ENCODE results near the gene STK16. TPM values are rescaled to one million over a fixed set of nuclear protein-coding genes. Genes with fewer than 3 reads are reported as not detected.
"Not testable (repeated sequence)": the region's sequence is repeated elsewhere in the genome, so short reads cannot be mapped to it uniquely, and the experiment has no call there.

STK16 gene
- total and polyA plus RNA-seq, 4 donors = 19.7 to 37.2 (median 24.7) TPM

- H3K4me3 ChIP-seq (ENCODE audit: low read length in 2 of 2) = no peak overlapping the region
- H3K27ac ChIP-seq (ENCODE audit: low read depth in 1 of 2, low read length in 2 of 2) = no peak overlapping the region
- H3K9me3 ChIP-seq (ENCODE audit: control insufficient read depth, low read length) = no peaks in the 10 kb centered on the region
- H3K36me3 ChIP-seq (ENCODE audit: control insufficient read depth in 1 of 2, insufficient read depth in 2 of 2, low read length in 1 of 2) = peaks cover 0 to 8% of the 10 kb centered on the region in 2 donors
- intact Hi-C loops (cut with DNase I) = no loop called here
- H3K27me3 ChIP-seq (ENCODE audit: control insufficient read depth in 1 of 2, insufficient read depth in 2 of 2, low read length in 1 of 2) = no peaks in the 10 kb centered on the region
- no peak for DNase-seq
- H3K4me1 ChIP-seq (ENCODE audit: control insufficient read depth in 1 of 2, insufficient read depth in 2 of 2, low read length in 2 of 2) = peaks cover 0 to 2% of the 10 kb centered on the region in 2 donors
- no peak for ATAC-seq (ENCODE audit: low FRiP score)
- WGBS, 2 donors = 88 to 89% methylated on average over 17 of the region's 17 CpGs
Measured at GRCh38 chr2:219282943-219283581, 37.8 kb downstream of the STK16 start.

- no peaks in the 10 kb centered on the region for H3K9me3 ChIP-seq (ENCODE audit: control insufficient read depth, low read length)
- no peak overlapping the region for H3K27ac ChIP-seq (ENCODE audit: low read depth in 1 of 2, low read length in 2 of 2)
- no peaks in the 10 kb centered on the region for H3K4me1 ChIP-seq (ENCODE audit: control insufficient read depth in 1 of 2, insufficient read depth in 2 of 2, low read length in 2 of 2)
- peaks cover 0 to 8% of the 10 kb centered on the region in 2 donors for H3K36me3 ChIP-seq (ENCODE audit: control insufficient read depth in 1 of 2, insufficient read depth in 2 of 2, low read length in 1 of 2)
- DNase-seq = peak in 1 of 2 donors; percentile 57
- intact Hi-C loops (cut with DNase I) = no loop called here
- no peak overlapping the region for H3K4me3 ChIP-seq (ENCODE audit: low read length in 2 of 2)
- H3K27me3 ChIP-seq (ENCODE audit: control insufficient read depth in 1 of 2, insufficient read depth in 2 of 2, low read length in 1 of 2) = no peaks in the 10 kb centered on the region
- WGBS, 2 donors = 84 to 87% methylated on average over 16 of the region's 16 CpGs
- no peak for ATAC-seq (ENCODE audit: low FRiP score)
Measured at GRCh38 chr2:219284501-219285372, 39.5 kb downstream of the STK16 start.

GRCh38 chr2:219285373-219285735 lies 40.1 kb downstream of the STK16 start:
- DNase-seq (no peak), ATAC-seq (ENCODE audit: low FRiP score) (no peak)
- intact Hi-C loops (cut with DNase I) = no loop called here
- H3K4me1 ChIP-seq (ENCODE audit: control insufficient read depth in 1 of 2, insufficient read depth in 2 of 2, low read length in 2 of 2) = no peaks in the 10 kb centered on the region
- no peaks in the 10 kb centered on the region for H3K27me3 ChIP-seq (ENCODE audit: control insufficient read depth in 1 of 2, insufficient read depth in 2 of 2, low read length in 1 of 2)
- H3K36me3 ChIP-seq (ENCODE audit: control insufficient read depth in 1 of 2, insufficient read depth in 2 of 2, low read length in 1 of 2) = peaks cover 0 to 8% of the 10 kb centered on the region in 2 donors
- 85 to 87% methylated on average over 12 of the region's 12 CpGs for WGBS, 2 donors
- no peak overlapping the region for H3K27ac ChIP-seq (ENCODE audit: low read depth in 1 of 2, low read length in 2 of 2)
- H3K9me3 ChIP-seq (ENCODE audit: control insufficient read depth, low read length) = no peaks in the 10 kb centered on the region
- no peak overlapping the region for H3K4me3 ChIP-seq (ENCODE audit: low read length in 2 of 2)

- no peaks in the 10 kb centered on the region for H3K27me3 ChIP-seq (ENCODE audit: control insufficient read depth in 1 of 2, insufficient read depth in 2 of 2, low read length in 1 of 2)
- no peaks in the 10 kb centered on the region for H3K4me1 ChIP-seq (ENCODE audit: control insufficient read depth in 1 of 2, insufficient read depth in 2 of 2, low read length in 2 of 2)
- WGBS, 2 donors = 73 to 74% methylated on average over 17 of the region's 17 CpGs
- H3K36me3 ChIP-seq (ENCODE audit: control insufficient read depth in 1 of 2, insufficient read depth in 2 of 2, low read length in 1 of 2) = peaks cover 0 to 8% of the 10 kb centered on the region in 2 donors
- no peak overlapping the region for H3K4me3 ChIP-seq (ENCODE audit: low read length in 2 of 2)
- intact Hi-C loops (cut with DNase I) = no loop called here
- peak in 1 of 2 donors; percentile 74 for DNase-seq
- no peaks in the 10 kb centered on the region for H3K9me3 ChIP-seq (ENCODE audit: control insufficient read depth, low read length)
- no peak overlapping the region for H3K27ac ChIP-seq (ENCODE audit: low read depth in 1 of 2, low read length in 2 of 2)
- no peak for ATAC-seq (ENCODE audit: low FRiP score)
Measured at GRCh38 chr2:219285894-219286425, 40.7 kb downstream of the STK16 start.

GRCh38 chr2:219286436-219287115 lies 41.3 kb downstream of the STK16 start:
- no peaks in the 10 kb centered on the region for H3K27me3 ChIP-seq (ENCODE audit: control insufficient read depth in 1 of 2, insufficient read depth in 2 of 2, low read length in 1 of 2)
- no peak overlapping the region for H3K27ac ChIP-seq (ENCODE audit: low read depth in 1 of 2, low read length in 2 of 2)
- no peak overlapping the region for H3K4me3 ChIP-seq (ENCODE audit: low read length in 2 of 2)
- WGBS, 2 donors = 58 to 65% methylated on average over 12 of the region's 12 CpGs
- peak in 1 of 2 donors; percentile 75 for DNase-seq
- ATAC-seq (ENCODE audit: low FRiP score) = no peak
- H3K36me3 ChIP-seq (ENCODE audit: control insufficient read depth in 1 of 2, insufficient read depth in 2 of 2, low read length in 1 of 2) = peaks cover 0 to 8% of the 10 kb centered on the region in 2 donors
- H3K9me3 ChIP-seq (ENCODE audit: control insufficient read depth, low read length) = no peaks in the 10 kb centered on the region
- intact Hi-C loops (cut with DNase I) = no loop called here
- no peaks in the 10 kb centered on the region for H3K4me1 ChIP-seq (ENCODE audit: control insufficient read depth in 1 of 2, insufficient read depth in 2 of 2, low read length in 2 of 2)

- not testable (repeated sequence) for H3K4me1 ChIP-seq (ENCODE audit: control insufficient read depth in 1 of 2, insufficient read depth in 2 of 2, low read length in 2 of 2); H3K27ac ChIP-seq (ENCODE audit: low read depth in 1 of 2, low read length in 2 of 2)
- 82 to 84% methylated on average over 6 of the region's 6 CpGs for whole genome bisulfite sequencing, 2 donors
Measured at GRCh38 chr2:219287116-219287440, 41.8 kb downstream of the STK16 start.

GRCh38 chr2:219287580-219288265 lies 42.4 kb downstream of the STK16 start:
- intact Hi-C loops (cut with DNase I) = no loop called here
- no peak for ATAC-seq (ENCODE audit: low FRiP score)
- peak in 1 of 2 donors; percentile 51 for DNase-seq
- no peaks in the 10 kb centered on the region for H3K4me1 ChIP-seq (ENCODE audit: control insufficient read depth in 1 of 2, insufficient read depth in 2 of 2, low read length in 2 of 2)
- no peaks in the 10 kb centered on the region for H3K27me3 ChIP-seq (ENCODE audit: control insufficient read depth in 1 of 2, insufficient read depth in 2 of 2, low read length in 1 of 2)
- H3K36me3 ChIP-seq (ENCODE audit: control insufficient read depth in 1 of 2, insufficient read depth in 2 of 2, low read length in 1 of 2) = peaks cover 0 to 8% of the 10 kb centered on the region in 2 donors
- H3K27ac ChIP-seq (ENCODE audit: low read depth in 1 of 2, low read length in 2 of 2) = no peak overlapping the region
- H3K9me3 ChIP-seq (ENCODE audit: control insufficient read depth, low read length) = no peaks in the 10 kb centered on the region
- no peak overlapping the region for H3K4me3 ChIP-seq (ENCODE audit: low read length in 2 of 2)
- 86 to 89% methylated on average over 10 of the region's 10 CpGs for WGBS, 2 donors

More at GRCh38 chr2:219287116-219287440, 41.8 kb downstream of the STK16 start:
- H3K27me3 ChIP-seq (ENCODE audit: control insufficient read depth in 1 of 2, insufficient read depth in 2 of 2, low read length in 1 of 2); ATAC-seq (ENCODE audit: low FRiP score); H3K36me3 ChIP-seq (ENCODE audit: control insufficient read depth in 1 of 2, insufficient read depth in 2 of 2, low read length in 1 of 2); H3K9me3 ChIP-seq (ENCODE audit: control insufficient read depth, low read length); H3K4me3 ChIP-seq (ENCODE audit: low read length in 2 of 2); DNase-seq; intact Hi-C loops (cut with DNase I): not testable (repeated sequence)

GRCh38 chr2:219289195-219289536 lies 43.9 kb downstream of the STK16 start:
- no peaks in the 10 kb centered on the region for H3K27me3 ChIP-seq (ENCODE audit: control insufficient read depth in 1 of 2, insufficient read depth in 2 of 2, low read length in 1 of 2)
- peak overlapping the region in 1 of 2 donors; percentile 14 for H3K27ac ChIP-seq (ENCODE audit: low read depth in 1 of 2, low read length in 2 of 2)
- intact Hi-C loops (cut with DNase I) = loop anchor here in 1 of 2 donors (1.0 kb wide), 1 partner anchor 10 kb away; the partner anchor contains the start of gene DNAJB2
- peaks cover 0 to 5% of the 10 kb centered on the region in 2 donors for H3K36me3 ChIP-seq (ENCODE audit: control insufficient read depth in 1 of 2, insufficient read depth in 2 of 2, low read length in 1 of 2)
- 26 to 27% methylated on average over 6 of the region's 6 CpGs for WGBS, 2 donors
- no peak for ATAC-seq (ENCODE audit: low FRiP score)
- H3K4me3 ChIP-seq (ENCODE audit: low read length in 2 of 2) = no peak overlapping the region
- DNase-seq = no peak
- no peaks in the 10 kb centered on the region for H3K9me3 ChIP-seq (ENCODE audit: control insufficient read depth, low read length)
- H3K4me1 ChIP-seq (ENCODE audit: control insufficient read depth in 1 of 2, insufficient read depth in 2 of 2, low read length in 2 of 2) = no peaks in the 10 kb centered on the region
